Astrocyte of the cerebellum (primary cell): Measurements from ENCODE around the gene PHLDA1.

ENCODE experiments used
- DNase-seq: peaks from one replicate; pipeline ENCODE4 v3.0.0-alpha.2; 2011; ENCODE audit warnings: low read depth
- H3K4me3 ChIP-seq: 2 replicates; pipeline ENCODE4 v1.5.1; 2011; ENCODE audit warnings: mild to moderate bottlenecking, low read depth, low read length, moderate library complexity
- CTCF ChIP-seq: IDR thresholded peaks from 2 replicates; pipeline ENCODE4 v1.5.1; 2012; ENCODE audit warnings: low read length, low read depth, moderate library complexity, mild to moderate bottlenecking; ENCODE audit errors: missing control alignments
- in situ Hi-C: cut with HindIII; loops from 2 replicates; pipeline ENCODE4 v1.10.0; 2017; ENCODE audit warnings: low sequenced_read_pairs

PHLDA1 gene

GRCh38 chr12:76031414-76032042, at the start of gene PHLDA1:
Gene PHLDA1 (minus strand): TSS chr12:76031776.
- DNase-seq: peak; percentile 94
- in situ Hi-C loops: loop anchor here (25.0 kb wide), 1 partner anchor 494 kb away; no protein-coding TSS in a partner anchor
- peak within 1 kb of the TSS; percentile 98 for H3K4me3 ChIP-seq
- peak; percentile 48 for TF ChIP-seq CTCF

GRCh38 chr12:76080729-76081415, 49.3 kb upstream of the PHLDA1 start:
- DNase-seq: no peak
- H3K4me3 ChIP-seq: no peak overlapping the region
- in situ Hi-C loops: no loop called here
- no peak for TF ChIP-seq CTCF

GRCh38 chr12:76080017-76080728, 48.6 kb upstream of the PHLDA1 start:
- DNase-seq: no peak
- in situ Hi-C loops: no loop called here
- no peak for TF ChIP-seq CTCF
- H3K4me3 ChIP-seq: no peak overlapping the region

GRCh38 chr12:76078748-76079147, 47.2 kb upstream of the PHLDA1 start:
- H3K4me3 ChIP-seq: no peak overlapping the region
- no peak for TF ChIP-seq CTCF
- in situ Hi-C loops: no loop called here
- no peak for DNase-seq

GRCh38 chr12:76075448-76075847, 43.9 kb upstream of the PHLDA1 start:
- in situ Hi-C loops: no loop called here
- DNase-seq: no peak
- no peak for TF ChIP-seq CTCF
- H3K4me3 ChIP-seq: no peak overlapping the region

- H3K4me3 ChIP-seq: no peak overlapping the region
- TF ChIP-seq CTCF: no peak
- DNase-seq: no peak
- in situ Hi-C loops: loop anchor here (25.0 kb wide), 1 partner anchor 262 kb away; the partner anchor contains the start of gene BBS10
These were observed 43.2 kb upstream of the PHLDA1 start for GRCh38 chr12:76074701-76075336.
